Tibial artery (tissue), 4 donors: ENCODE data around the gene SLC7A4.

Source experiments
- DNase-seq, 2 donors: peaks; one replicate each; pipeline ENCODE4 v3.0.0-alpha.2; 2019
- H3K27ac ChIP-seq, 2 donors: fragments of 200-600 bp; sonication (generic) in 1 of 2; 1 replicate in 1 of 2; 2 replicates in 1 of 2; pipeline ENCODE4 v1.5.1; 2018 to 2019; ENCODE audit warnings: mild to moderate bottlenecking in 1 of 2
- H3K27me3 ChIP-seq, 2 donors: fragments of 200-600 bp; sonication (generic) in 1 of 2; one replicate each; pipeline versions ENCODE4 v1.5.1 to v1.6.0; 2016 to 2019
- H3K36me3 ChIP-seq, 3 donors: fragments of 200-600 bp; sonication (generic) in 2 of 3; one replicate each; pipeline ENCODE4 v1.5.1; 2016 to 2019; ENCODE audit warnings: mild to moderate bottlenecking in 2 of 3
- H3K4me1 ChIP-seq, 4 donors: fragments of 200-600 bp; sonication (generic) in 2 of 4; 1 replicate in 3 of 4; 2 replicates in 1 of 4; pipeline ENCODE4 v1.5.1; 2016 to 2019
- H3K4me3 ChIP-seq, 2 donors: fragments of 200-600 bp; sonication (generic) in 1 of 2; 1 replicate in 1 of 2; 2 replicates in 1 of 2; pipeline ENCODE4 v1.5.1; 2018 to 2019; ENCODE audit warnings: mild to moderate bottlenecking in 2 of 2
- H3K9me3 ChIP-seq, 3 donors: fragments of 200-600 bp; sonication (generic) in 1 of 3; one replicate each; pipeline ENCODE4 v1.5.1; 2016 to 2019
- CTCF ChIP-seq, 2 experiments: fragments of 200-600 bp in 1 of 2; fragments of 450-650 bp in 1 of 2; IDR thresholded peaks; one replicate each; pipeline ENCODE4 v1.5.1; 2017 to 2019; ENCODE audit warnings: antibody characterized with exemption in 2 of 2, mild to moderate bottlenecking in 1 of 2, moderate library complexity in 1 of 2
- intact Hi-C: fragments of 100-400 bp; cut with DNase I; formaldehyde crosslinking; loops from one replicate; pipeline ENCODE4 v1.15.0; 2023; ENCODE audit warnings: low total_unique reads

The SLC7A4 gene

DNA sequence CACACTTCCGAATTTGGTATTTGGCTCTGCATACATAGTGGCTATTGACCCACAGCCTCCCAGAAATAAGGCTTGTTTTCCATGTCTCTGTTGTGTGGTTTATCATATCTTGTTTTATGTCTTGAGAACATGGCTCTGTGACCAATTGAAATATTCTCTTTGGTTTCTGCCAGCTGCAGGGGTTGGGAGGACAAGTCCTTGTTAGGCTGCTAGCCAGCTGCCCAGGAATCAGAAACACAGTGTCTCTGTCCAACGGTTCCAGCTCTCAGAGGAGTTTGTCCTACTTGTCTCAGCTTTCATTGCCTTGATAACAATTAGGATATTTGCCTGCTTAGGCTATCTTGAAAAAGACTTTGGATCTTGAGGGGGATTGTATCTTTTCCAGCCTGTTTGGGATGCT is 6.0 kb upstream of the SLC7A4 start:
- DNase-seq, result no peak
- intact Hi-C loops, result no loop called here
- Histone ChIP-seq H3K4me1 (peaks cover 0 to 20% (median 0%) of the 10 kb centered on the region in 4 donors), H3K36me3 (no peaks in the 10 kb centered on the region), H3K27ac (peak overlapping the region in 1 of 2 donors; percentile 15), H3K27me3 (no peaks in the 10 kb centered on the region), H3K9me3 (no peaks in the 10 kb centered on the region), H3K4me3 (no peak overlapping the region)
- TF ChIP-seq CTCF (IDR thresholded peaks at IDR 0.05), result no peak

DNA sequence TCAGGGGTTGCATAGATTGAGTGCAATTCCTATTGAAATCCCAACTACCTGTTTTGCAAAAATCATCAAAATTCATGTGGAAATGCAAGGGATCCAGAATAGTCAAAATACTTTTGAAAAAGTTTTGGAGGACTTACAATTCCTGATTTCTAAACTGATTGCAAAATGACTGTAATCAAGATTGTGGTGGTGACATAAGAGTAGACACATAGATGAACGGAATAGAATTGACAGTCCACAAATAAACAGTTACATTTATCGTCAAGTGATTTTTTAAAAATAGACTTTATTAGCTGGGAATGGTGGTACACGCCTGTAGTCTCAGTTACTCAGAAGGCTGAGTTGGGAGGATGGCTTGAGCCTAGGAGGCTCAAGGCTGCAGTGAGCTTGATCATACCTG is 2.6 kb upstream of the SLC7A4 start:
- H3K9me3 ChIP-seq, result no peaks in the 10 kb centered on the region
- TF ChIP-seq CTCF (IDR thresholded peaks at IDR 0.05), result no peak
- H3K4me3 ChIP-seq, result no peak overlapping the region
- H3K27me3 ChIP-seq, result peaks cover 0 to 32% of the 10 kb centered on the region in 2 donors
- H3K4me1 ChIP-seq, result peaks cover 0 to 31% (median 8%) of the 10 kb centered on the region in 4 donors
- H3K27ac ChIP-seq, result no peak overlapping the region
- no peaks in the 10 kb centered on the region for H3K36me3 ChIP-seq
- DNase-seq, result no peak
- intact Hi-C loops, result loop anchor here (5.0 kb wide), 1 partner anchor 932 kb away; no protein-coding TSS in a partner anchor

DNA sequence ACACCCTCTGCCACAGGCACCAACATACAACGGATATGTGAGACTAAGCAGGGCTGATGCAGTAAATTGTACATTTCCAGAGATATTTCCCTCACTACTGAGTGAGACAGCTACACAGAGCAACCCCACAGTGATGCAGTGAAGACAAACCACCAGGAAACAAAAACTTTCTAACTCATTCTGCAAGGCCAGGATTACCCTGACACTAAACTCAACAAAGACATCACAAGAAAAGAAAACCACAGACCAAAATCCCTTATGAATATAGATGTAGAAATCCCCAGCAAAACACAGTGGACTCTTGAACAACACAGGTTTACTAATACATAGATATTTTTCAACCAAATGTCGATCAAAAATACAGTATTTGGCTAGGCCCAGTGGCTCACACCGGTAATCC is 1.5 kb upstream of the SLC7A4 start:
- H3K9me3 ChIP-seq, result no peaks in the 10 kb centered on the region
- no peak overlapping the region for H3K4me3 ChIP-seq
- H3K4me1 ChIP-seq, result peaks cover 0 to 29% (median 8%) of the 10 kb centered on the region in 4 donors
- intact Hi-C loops, result loop anchor here (5.0 kb wide), 1 partner anchor 933 kb away; no protein-coding TSS in a partner anchor
- no peak overlapping the region for H3K27ac ChIP-seq
- H3K27me3 ChIP-seq, result peaks cover 0 to 43% of the 10 kb centered on the region in 2 donors
- no peak for DNase-seq
- H3K36me3 ChIP-seq, result no peaks in the 10 kb centered on the region
- no peak for TF ChIP-seq CTCF (IDR thresholded peaks at IDR 0.05)

DNA sequence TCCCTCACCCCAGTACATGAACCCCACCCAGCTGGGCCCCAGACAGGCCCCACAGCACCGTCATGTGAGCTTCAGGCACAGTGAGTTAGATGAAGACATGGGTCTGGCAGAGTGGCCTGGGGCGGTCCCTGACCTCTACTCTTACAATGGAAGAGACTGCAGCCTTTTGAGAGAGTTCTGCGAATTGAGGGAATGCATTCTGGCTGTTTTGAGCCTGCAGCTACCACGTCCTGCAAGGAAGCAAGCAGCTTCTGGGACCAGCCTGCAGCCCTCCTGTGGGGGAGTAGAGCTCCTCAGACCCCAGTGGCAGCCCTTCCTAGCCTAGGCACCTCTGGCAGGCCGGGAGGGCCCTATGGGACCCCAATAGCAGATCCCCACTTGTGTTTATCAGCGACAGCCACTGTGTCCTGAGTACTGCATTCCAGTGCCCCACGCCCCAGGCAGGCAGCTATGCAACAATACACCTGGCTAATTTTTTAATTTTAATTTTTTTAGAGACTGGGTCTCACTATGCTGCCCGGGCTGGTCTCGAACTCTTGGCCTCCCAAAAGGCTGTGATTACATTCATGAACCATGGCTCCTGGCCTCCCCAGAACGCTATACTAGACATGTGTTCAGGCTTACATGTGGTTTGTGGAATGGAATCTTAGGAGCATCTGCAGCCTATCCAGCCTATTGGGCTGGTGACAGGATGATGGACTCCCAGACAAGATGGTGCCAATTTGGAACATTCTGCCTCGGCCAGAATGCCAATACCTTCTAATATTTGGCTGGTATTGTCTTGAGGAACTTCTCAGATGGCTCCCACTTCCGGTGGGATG is 717 bp upstream of the SLC7A4 start:
- peaks cover 0 to 51% of the 10 kb centered on the region in 2 donors for H3K27me3 ChIP-seq
- H3K4me1 ChIP-seq, result peaks cover 0 to 21% (median 8%) of the 10 kb centered on the region in 4 donors
- no peak overlapping the region for H3K4me3 ChIP-seq
- H3K9me3 ChIP-seq, result no peaks in the 10 kb centered on the region
- H3K27ac ChIP-seq, result no peak overlapping the region
- TF ChIP-seq CTCF (IDR thresholded peaks at IDR 0.05), result no peak
- H3K36me3 ChIP-seq, result no peaks in the 10 kb centered on the region
- intact Hi-C loops, result loop anchor here (5.0 kb wide), 1 partner anchor 934 kb away; no protein-coding TSS in a partner anchor
- DNase-seq, result no peak

GRCh38 chr22:21031545-21032036 is 770 bp downstream of the SLC7A4 start:
- no peaks in the 10 kb centered on the region for H3K36me3 ChIP-seq
- H3K4me3 ChIP-seq, result no peak overlapping the region
- peaks cover 0 to 64% of the 10 kb centered on the region in 2 donors for H3K27me3 ChIP-seq
- H3K27ac ChIP-seq, result no peak overlapping the region
- DNase-seq, result no peak
- intact Hi-C loops, result loop anchor here (5.0 kb wide), 1 partner anchor 936 kb away; no protein-coding TSS in a partner anchor
- no peak for TF ChIP-seq CTCF (IDR thresholded peaks at IDR 0.05)
- H3K4me1 ChIP-seq, result peaks cover 0 to 15% (median 9%) of the 10 kb centered on the region in 4 donors
- H3K9me3 ChIP-seq, result no peaks in the 10 kb centered on the region
